ENCODE data around the gene CLN6.
"Not testable (repeated sequence)": the region's sequence is repeated elsewhere in the genome, so short reads cannot be mapped to it uniquely, and the experiment has no call there.

Gene CLN6

GRCh38 chr15:68205558-68205944, 24.0 kb downstream of the CLN6 start:
- DNase-seq = no peak

GRCh38 chr15:68204776-68205557, 24.6 kb downstream of the CLN6 start, which contains the start of gene CALML4:
CALML4 (minus strand) TSS chr15:68205332; CDS start chr15:68205247, 85 bp downstream.
- DNase-seq = no peak

GRCh38 chr15:68204361-68204760, 25.2 kb downstream of the CLN6 start:
- DNase-seq = no peak

GRCh38 chr15:68203956-68204355, 25.6 kb downstream of the CLN6 start:
- no peak for DNase-seq

- DNase-seq = no peak
Observed at GRCh38 chr15:68203486-68203885, 26.0 kb downstream of the CLN6 start.

- DNase-seq = not testable (repeated sequence)
Observed at GRCh38 chr15:68202994-68203393, 26.5 kb downstream of the CLN6 start.

- DNase-seq = no peak
Observed at GRCh38 chr15:68201879-68202261, 27.7 kb downstream of the CLN6 start.

- no peak for DNase-seq
Observed at GRCh38 chr15:68201153-68201878, 28.2 kb downstream of the CLN6 start.

GRCh38 chr15:68200016-68200861, 29.3 kb downstream of the CLN6 start:
- no peak for DNase-seq

- no peak for DNase-seq
Observed at GRCh38 chr15:68199340-68199739, 30.2 kb downstream of the CLN6 start.

- DNase-seq = no peak
Observed at GRCh38 chr15:68197661-68198437, 31.7 kb downstream of the CLN6 start.

GRCh38 chr15:68197170-68197492, 32.4 kb downstream of the CLN6 start:
- DNase-seq = no peak

- no peak for DNase-seq
Observed at GRCh38 chr15:68196445-68197169, 32.9 kb downstream of the CLN6 start.

GRCh38 chr15:68195336-68196112, 34.0 kb downstream of the CLN6 start:
- no peak for DNase-seq

- no peak for DNase-seq
Observed at GRCh38 chr15:68192804-68193486, 36.6 kb downstream of the CLN6 start.

GRCh38 chr15:68192117-68192516, 37.4 kb downstream of the CLN6 start:
- DNase-seq = no peak

- DNase-seq = no peak
Observed at GRCh38 chr15:68191555-68191954, 38.0 kb downstream of the CLN6 start.

GRCh38 chr15:68190048-68190447, 39.5 kb downstream of the CLN6 start:
- DNase-seq = no peak

GRCh38 chr15:68188647-68189046, 40.9 kb downstream of the CLN6 start:
- no peak for DNase-seq

GRCh38 chr15:68187559-68187958, 42.0 kb downstream of the CLN6 start:
- no peak for DNase-seq
